Hepatic stellate cell (primary cell): Measurements from ENCODE around the gene CRYZL1.

Source experiments
- DNase-seq: peaks from one replicate; pipeline ENCODE4 v3.0.0; 2011; ENCODE audit warnings: low spot score

CRYZL1 gene

GRCh38 chr21:33541105-33541711 is 100.3 kb downstream of the CRYZL1 start:
- no peak for DNase-seq

- no peak for DNase-seq
Observed at GRCh38 chr21:33540711-33541104, 100.8 kb downstream of the CRYZL1 start.

GRCh38 chr21:33539616-33540015 is 101.9 kb downstream of the CRYZL1 start:
- peak; percentile 74 for DNase-seq
